Activated CD4-positive, alpha-beta T cell treated with anti-CD3 and anti-CD28 coated beads for 4 hours (primary cell): ENCODE measurements around the gene PLA2G12A.

Source experiments
- DNase-seq, 2 donors: peaks; one replicate each; pipeline ENCODE4 v3.0.0-alpha.2; 2020

Gene PLA2G12A

DNA sequence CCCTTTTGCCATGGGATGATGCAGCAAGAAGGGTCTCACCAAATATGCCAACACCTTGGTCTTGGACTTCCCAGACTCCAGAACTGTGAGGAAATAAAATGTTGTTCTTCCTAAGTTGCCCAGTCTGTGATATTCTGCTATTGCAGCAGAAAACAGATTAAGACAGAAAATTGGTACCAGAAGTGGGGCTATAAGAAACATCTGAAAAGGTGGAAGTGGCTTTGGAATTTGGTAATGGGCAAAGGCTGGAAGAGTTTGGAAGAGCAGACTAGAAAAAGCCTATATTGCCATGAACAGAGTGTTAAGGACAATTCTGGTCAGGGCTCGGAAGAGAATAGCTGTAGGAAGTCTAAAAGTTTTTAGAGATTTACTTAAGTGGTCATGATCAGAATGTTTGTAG, 54.0 kb downstream of the PLA2G12A start:
- no peak for DNase-seq

DNA sequence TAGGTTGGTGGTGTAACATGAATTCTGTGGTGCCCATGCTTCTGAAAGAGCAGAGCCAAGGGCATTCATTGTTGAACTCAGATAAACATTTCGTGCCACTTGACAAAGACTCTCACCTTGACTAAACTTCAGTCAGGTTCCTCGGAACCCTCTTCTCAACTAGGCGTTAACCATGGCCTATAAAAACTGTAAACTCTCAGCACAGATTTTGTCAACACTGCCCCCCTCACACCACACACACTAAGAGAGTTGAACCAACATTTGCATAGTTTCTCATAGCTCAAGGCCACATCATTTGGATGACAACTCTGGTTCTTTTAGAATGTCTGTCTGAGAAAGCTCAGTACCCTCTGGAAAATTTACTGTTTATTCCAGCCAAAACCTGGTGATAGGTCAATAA, 54.7 kb downstream of the PLA2G12A start:
- DNase-seq = no peak

DNA sequence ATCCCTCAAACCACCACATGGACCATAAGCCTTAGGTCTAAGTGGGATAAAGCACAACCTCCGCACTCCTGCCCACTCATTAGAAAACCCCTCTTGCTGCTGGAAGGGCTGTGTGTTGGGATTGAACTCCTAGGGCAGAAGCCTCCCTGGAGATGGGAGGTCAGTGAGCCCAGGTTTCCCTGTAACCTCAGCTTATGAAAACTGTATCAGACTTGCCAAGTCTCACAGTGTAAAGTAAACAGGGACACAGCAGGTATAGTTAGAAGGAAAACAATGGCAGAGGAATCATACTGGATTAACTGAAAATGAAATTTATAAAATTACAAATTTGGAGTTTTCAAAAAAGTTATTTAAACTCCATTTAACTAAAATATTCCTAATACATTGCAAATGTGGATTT, 56.6 kb downstream of the PLA2G12A start:
- no peak for DNase-seq

DNA sequence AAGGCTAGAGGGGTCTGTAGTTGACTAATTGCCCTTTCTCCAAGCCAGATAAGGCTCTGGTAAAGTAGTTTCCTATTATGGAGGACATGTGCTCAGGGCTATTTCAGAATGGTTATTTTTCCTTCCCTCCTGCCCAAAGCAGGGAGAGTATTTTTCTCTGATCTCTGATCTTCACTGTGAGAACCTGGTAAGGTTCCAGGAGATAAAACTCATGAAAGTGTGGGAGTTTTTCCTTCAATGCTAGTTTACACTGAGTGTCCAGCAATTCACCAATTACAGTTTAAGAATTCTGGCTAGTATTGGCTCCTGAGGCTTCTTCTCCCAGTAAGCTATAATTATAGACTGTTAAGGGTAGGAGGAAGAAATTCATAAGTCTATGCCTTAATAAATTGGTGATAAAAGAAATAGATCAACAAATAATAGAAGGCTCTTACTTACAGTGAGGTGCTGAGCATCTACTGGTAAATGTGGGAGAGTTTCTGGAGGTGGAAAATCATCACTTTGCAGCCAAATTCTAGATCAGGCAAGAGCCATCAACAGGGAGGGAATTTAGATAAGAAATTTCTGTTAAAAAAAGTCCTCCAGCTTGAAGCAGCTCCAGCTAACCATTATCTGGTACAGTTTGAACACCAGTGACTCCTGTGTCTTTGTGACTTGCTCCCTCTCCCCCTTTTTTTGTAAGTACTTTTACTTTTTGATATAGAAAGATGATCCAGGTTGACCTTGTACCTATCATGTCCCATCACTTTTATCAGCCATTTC, 57.5 kb downstream of the PLA2G12A start:
- no peak for DNase-seq

DNA sequence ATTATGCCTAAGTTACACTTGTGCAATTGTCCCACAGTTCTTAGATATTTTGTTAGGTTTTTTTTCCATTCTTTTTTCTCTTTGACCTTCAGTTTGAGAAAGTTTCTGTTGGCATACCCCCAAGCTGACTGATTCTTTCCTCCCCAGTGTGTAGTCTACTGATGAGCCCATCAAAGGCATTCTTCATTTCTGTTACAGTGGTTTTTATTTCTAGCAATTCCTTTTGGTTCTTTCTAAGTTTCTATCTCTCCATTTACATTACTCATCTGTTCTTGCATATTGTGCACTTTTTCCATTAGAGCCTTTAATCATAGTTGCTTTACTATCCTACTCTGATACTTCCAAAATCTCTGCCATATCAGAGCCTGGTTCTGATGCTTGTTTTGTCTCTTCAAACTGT, 58.5 kb downstream of the PLA2G12A start:
- no peak for DNase-seq

DNA sequence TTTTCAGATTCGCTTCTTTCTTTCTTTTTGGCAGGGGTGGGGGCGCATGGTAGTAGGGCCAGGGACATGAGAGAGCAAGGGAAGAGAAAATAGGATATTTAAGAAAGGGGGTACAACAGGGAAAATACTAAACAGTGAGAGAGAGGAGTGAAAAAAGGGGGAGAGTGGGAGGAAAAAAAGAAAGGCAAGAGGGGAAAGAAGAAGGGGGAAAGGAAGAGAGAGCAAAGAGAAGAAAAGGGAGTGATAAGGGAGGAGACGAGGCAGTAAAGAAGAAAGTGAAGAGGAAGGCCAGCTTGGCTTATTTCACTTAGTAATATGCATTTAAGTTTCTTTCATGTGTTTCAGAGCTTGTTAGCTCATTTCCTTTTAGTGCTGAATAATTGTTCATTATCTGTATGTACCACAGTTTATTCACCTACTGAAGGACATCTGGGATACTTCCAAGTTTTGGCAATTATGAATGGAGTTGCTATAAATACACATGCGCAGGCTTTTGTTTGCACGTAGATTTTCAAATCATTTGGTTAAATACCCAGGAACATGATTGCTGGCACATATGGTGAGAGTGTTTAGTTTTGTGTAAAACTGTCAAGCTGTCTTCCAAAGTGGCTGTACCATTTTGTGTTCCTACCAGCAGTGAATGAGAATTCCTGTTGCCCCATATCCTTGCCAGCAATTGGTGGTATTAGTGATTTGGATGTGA, 63.9 kb downstream of the PLA2G12A start:
- no peak for DNase-seq

DNA sequence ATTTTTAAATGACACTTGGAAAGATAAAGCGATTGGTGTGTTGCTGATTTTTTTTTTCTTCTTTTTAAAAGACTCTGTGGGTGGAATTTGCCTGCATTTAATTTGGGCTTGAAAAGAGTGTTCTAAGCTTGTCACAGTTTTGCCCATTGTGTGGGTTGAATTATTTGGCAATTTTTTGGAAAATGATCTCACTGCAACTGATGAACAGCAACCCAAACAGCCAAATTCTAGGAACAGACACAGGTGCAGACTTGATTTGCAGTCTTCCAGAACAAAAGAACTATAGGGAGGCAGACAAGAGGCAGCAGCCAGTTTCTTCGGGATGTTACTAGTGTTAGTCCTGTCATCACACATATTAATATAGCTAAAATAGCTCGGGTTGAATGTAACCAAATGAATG, 67.1 kb downstream of the PLA2G12A start:
- DNase-seq = no peak

DNA sequence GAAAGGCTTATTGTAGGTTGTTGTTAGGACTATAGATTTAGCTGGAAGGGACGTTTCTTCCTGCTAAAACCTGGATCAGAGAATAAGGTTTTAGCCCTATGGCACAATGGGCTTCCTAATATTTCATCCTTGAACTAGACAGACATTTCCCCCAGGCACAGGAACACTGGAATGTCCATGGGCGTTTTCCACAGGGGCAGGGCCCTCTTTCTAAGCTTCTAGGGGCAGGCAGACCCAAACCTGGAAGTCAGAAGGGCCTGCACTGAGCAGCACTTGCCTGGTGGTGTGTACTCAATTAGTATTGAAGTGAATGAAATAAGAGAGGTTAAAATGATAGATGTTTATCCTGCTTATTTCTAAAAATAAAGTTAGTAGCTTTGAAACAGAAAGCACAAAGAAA, 67.8 kb downstream of the PLA2G12A start:
- no peak for DNase-seq
